ENCODE data around the gene CHN2. TPM values are rescaled to one million over a fixed set of nuclear protein-coding genes. Genes with fewer than 3 reads are reported as not detected.

CHN2 gene
- total RNA-seq, 1 donor from 2014 or later, result 11.0 TPM

DNA sequence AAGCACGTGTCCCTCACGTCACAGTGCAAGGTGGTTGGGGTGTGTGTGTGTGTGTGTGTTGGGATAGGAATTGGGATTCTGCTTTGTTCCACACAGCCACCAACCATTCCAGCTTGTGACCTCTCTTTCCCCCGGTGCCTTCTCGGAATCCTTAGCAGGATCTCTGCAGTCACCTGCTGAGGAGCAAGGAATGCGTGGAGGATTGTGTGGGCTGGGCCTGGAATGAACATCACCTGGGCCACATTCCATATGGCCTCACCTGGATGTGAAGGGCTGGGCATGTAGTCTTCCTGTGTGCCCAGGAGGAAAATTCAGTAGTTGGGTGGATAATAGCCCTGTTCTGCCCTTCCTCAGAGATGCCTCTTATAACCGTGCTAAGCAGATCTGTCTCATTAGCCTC is 113.8 kb downstream of the CHN2 start:
- no peak for DNase-seq (ENCODE audit: low spot score)

DNA sequence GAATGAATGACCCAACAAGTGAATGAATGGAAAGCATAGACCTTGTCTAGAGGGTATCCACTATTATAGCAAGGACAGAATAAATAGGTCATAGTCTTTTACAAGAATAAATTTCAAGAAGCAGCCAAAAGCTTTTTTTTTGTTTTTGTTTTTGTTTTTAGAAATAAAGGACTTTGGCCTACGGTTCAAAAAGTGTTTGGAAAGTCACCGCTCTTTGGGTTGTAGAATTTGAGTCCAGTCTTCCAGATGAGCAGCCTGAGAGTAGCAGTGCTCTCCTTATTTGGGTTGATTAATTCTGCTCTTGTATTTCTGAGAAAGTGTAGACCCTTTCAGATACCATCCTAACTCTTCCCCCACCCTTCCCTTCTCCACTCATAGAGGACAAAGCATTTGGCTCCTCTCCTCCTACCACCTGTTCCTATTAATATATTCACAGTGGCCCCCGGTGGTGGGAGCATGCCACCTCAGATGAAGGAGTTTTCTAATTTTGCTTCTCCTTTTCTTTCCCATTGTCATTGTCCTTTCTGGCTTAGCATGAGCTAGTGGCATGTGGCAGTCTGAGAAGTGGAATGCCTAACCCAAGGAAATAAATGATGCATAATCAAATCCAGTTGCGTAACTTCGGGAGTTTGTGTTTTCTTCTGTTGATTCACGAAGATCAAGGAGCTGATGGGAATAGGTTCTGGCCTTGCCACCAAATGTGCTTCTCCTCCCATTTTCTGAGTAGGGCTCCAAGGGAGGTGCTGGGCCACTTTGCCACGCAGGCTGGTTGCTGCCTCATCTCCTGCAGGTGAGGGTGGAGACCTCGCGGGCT is 114.7 kb downstream of the CHN2 start:
- DNase-seq (ENCODE audit: low spot score), result no peak

DNA sequence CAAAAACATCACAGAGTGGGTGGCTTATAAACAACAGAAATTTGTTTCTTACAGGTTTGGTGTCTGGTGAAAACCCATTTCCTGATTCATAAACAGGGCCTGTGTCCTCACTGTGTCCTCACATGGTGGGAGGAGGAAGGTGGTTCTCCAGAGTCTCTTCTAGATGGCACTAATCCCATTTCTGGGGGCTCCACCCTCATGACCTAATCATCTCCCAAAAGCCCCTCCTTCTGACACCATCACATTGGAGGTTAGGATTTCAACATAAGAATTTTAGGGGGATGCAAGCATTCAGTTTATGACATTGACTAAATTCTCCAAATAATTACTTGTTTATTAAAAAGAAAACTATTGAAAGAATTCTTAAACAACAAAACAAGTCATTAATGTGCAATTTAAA is 116.0 kb downstream of the CHN2 start:
- DNase-seq (ENCODE audit: low spot score), result no peak

DNA sequence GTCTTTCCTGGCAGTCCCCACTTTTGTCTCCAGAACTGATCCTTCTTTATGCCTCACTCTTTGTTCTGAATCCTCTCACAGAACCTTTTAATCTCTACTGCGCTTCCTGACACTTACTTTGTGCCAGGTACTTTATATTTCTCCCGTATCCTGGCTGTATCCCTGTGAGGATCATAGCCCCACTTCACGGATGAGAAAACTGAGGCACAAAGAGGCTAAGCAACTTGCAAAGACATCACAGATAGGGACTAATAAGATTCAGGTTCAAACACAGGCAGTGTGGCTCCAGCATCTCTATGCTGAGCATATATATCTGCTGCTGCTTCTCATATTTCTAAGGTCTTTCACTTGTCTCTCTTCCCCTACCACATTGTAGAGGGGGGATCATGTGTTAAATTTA is 116.7 kb downstream of the CHN2 start:
- DNase-seq (ENCODE audit: low spot score), result no peak

DNA sequence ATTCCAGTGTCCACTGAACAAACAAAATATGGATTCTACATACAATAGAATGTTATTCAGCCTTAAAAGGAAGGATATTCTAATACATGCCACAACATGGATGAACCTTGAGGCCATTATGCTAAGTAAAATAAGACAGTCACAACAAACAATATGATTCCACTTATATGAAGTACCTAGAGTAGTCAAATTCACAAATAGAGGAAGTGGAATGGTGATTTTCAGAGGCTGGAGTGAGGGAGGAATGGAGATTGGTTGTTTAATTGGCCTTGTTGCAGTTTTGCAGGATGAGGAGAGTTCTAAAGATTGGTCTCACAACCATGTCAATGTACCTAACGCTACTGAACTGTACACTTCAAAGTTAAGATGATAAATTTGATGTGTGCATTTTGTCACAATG is 119.6 kb downstream of the CHN2 start:
- no peak for DNase-seq (ENCODE audit: low spot score)

DNA sequence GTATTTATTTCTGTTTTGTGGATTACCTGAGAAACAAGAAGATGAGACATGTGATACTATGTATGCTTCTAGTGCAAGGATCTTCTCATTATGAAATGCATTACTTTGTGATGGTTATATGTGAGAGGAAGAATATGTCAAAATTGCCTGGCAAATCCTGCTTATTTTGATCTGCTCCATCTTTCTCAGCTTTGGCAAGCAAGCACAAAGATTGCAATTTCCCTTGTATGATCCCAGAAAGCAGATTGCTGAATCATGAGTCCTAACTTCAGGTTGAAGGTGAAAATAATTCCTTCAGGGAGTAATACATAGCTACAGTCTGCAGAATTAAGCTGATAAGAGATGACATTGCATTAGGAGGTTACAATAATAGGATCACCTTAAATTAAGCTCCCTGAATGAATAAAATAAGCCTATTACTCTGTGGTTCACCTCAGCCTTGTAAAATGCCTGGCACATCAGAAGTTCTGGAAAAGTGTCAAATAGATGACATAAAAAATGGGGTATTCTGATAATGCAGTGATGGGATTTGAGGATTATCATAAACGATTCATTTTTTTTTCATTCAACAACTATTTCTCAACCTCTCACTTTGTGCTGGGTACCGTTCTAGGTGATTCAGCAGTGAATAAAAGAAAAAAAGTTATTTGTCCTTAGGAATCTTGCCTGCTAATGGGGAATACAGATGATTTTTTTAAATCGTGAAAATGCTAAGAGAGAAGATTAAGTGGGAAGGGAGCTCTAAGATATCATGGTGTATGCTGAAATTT is 120.7 kb downstream of the CHN2 start:
- no peak for DNase-seq (ENCODE audit: low spot score)

DNA sequence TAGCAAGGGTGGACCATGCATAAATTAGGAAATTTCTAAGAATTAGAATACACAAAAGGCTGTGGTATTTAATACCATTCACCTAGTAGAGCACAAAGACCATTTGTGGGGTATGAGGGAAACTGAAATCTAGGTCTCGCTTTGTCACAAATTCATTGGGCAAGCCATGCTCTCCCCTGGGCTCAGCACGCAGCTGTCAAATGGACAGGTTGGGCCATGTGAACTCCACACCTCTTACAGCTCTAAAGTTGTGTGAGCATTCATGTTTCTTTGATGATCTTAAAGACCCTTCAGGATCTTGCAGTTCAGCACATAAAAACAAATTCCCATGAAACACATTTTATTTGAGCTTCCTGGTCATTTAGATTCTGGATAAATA is 121.3 kb downstream of the CHN2 start:
- DNase-seq (ENCODE audit: low spot score), result no peak

DNA sequence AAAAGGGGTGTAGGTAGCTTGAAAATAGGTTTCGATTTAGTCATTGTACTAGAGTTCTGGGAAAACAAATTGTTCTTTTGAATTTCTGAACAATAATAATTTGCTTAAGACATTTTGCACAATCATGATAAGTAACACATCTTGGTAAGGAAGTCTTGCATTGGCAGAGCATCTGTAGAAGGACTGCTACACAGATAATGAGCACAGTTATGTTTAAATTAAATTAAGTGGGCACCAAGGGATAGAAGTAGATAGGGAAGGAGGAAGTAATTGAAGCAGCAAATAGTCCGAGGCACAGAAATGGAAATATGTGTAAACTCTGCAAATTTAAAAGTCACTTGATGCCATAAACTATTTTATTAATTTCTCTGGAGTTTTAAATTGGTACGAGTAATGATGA is 122.4 kb downstream of the CHN2 start:
- DNase-seq (ENCODE audit: low spot score), result no peak

DNA sequence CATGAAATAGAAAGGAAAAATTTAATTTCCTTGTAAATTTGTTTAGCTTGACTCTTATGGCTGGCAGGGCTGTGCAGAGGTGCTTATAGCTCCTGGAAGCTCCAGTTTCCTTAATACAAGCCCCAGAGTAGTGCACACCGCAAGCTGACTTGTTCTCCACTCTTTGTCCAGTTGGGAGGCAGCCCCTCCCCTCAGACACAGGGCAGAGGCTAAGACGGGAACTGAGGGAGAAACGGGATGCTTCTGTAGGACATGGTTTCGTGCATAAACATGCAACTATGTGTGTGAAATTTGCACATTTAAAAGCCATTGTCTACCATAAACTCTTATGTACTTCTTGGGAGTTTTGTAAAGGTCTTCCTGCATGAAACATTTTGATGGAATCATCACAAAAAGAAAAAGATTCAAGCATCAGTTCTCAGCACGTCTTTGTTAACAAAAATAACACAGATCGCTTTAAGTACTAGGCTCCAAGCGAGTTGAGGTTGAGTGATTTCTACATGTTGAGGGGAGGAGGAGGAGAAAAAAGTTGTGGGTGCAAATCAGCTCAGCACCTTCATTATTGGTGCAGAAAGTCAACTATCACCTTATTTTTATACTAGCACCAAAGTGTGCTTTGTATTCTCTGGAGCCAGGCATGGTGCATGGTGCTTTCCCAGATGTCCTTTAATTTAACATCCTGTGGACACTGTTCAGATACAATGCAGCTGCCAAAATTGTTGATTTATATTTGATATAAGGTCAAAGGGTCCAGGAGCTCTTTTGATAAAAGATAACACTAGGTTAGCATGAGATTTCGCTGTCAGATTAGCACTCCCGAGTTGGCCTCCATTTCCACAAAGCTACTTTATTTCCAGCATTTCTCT is 124.5 kb downstream of the CHN2 start:
- no peak for DNase-seq (ENCODE audit: low spot score)

DNA sequence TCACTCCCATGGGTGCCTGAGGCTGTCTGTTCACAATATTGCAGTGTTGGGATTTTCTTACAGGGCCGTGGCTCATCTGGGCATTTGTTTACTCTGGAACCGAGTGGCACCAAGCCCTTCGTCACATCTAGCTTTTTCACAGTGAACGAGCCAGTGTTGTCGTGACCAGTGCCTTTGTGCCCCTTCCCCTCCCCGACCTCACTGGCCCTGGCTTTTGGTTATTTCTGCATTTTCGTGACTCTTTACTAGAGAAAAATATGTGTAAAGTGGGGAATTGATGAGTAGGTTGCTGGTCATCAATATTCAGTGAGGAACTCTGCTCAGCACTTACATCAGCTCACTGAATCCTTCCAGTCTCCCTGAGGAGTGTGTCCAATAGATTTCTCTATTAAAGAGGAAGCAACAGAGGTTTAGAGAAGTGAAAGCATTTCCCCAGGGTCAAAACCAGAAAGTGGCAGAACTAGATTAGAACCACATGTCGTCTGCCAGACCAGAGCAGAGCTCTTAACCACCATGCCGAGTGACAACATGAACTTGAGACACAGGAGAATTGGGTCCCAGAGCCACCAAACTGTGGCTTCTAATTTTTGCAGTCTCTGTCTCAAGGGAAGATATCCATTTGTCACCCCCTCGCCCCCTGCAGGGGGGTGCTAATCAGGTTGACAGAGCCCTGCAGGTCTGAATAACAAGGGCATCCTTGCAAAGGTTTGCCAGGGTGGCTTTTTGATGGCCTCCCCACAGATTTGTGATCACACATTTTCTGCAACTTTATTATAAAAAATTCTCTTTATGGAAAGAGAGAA is 125.3 kb downstream of the CHN2 start:
- no peak for DNase-seq (ENCODE audit: low spot score)

DNA sequence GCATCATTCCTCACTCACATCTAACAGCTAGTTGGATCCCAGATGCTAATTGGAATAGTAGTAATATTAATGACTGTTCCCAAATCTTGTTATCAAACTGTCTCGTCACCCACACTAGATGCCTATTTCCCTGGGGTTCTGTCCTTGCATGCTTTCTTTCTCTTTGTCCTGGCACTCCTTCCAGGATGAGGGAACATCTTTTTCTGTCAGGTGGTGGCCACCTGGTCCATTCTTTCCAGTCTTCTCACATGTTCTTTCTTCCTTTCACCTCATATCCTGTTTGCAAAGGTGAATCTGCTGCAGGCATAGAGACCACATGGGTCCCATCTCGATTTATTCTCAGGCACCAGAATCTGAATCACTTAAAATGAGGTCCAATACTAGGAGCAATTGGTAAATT is 126.0 kb downstream of the CHN2 start:
- DNase-seq (ENCODE audit: low spot score), result no peak

DNA sequence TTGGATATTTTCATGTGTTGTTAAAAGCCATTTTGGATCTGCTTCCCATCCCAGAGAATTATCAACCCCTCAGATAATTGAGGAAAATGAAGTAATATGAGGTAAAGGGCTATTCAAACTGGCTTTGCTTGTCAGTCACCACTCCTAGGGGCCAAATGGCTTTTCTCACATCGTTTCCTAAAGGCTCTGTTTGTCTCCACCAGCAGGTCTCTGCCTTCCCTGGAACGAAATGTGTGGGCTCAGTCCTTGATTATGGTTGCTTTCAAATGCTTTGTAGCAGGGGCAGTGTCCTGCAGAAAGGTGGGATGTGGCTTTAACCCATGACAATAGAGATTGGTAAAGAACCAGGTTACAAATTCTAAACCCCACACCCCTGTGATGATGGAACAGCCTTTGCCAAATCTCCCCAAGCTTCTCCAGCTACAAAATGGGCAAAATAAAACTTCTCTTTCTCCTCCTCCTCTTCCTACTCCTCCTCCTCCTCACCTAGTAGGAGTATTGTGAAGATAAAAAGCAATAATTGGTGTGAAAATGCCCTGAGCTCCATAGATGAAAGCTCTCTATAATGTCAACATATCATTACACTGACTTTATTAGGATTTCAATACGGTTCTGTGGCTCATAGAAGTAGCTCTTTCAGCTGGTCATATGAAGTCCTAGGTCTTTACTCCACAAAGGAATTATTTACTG is 127.6 kb downstream of the CHN2 start:
- no peak for DNase-seq (ENCODE audit: low spot score)

DNA sequence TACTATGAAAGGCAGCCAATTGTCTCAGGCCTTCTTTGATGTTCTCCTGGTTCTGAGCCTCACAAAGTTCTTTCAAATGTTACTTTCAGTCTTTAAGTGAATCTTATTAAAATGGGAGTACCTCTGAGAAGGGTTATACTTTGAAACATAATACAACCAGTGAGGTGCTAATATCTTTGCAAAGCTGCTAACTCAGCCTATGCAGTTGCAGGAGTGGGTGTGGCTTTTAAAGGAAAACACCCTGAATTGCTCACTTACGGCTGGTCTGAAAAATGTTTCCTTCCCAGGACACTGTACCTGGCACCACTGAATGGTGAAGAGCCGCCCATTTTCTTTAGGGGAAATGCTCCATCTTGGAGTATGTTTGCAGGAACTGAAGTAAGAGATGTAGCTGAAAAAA is 130.9 kb downstream of the CHN2 start:
- no peak for DNase-seq (ENCODE audit: low spot score)

DNA sequence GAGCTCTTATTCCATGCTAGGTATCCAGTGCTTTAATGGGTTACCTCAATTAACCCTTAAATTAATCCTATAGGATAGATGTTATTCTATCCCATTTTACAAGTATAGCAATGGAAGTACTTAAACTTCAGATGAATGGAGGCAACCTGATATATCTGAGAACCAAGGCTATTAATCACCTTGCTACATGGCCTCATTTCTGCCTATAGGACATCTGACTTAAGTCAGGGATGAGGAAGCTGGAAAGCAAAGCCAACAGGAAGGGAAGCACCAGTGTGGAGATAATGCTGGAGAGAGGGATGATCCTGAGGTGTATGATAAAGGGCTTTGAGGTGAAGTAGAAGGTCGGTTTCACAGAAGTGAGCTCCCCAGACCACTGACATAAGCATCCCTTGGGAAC is 132.3 kb downstream of the CHN2 start:
- no peak for DNase-seq (ENCODE audit: low spot score)

DNA sequence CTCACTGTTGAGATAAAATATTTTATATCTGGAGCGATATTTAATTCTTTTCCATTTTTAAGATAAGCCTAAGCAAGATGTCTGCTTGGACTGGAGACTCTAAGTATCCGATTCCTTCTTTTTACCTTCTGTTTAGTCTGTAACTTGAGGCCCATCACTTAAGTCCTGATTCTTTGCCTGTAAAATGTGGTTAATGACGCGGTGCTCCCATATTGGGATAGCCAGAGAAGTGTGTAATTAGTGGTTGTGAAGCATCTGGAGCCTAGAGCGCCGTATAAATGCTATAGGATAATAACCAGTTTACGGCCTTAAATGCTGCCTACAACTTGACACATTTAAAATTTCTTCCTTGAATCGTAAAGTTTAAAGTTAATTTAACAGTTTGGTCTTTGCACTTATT is 132.9 kb downstream of the CHN2 start:
- no peak for DNase-seq (ENCODE audit: low spot score)

DNA sequence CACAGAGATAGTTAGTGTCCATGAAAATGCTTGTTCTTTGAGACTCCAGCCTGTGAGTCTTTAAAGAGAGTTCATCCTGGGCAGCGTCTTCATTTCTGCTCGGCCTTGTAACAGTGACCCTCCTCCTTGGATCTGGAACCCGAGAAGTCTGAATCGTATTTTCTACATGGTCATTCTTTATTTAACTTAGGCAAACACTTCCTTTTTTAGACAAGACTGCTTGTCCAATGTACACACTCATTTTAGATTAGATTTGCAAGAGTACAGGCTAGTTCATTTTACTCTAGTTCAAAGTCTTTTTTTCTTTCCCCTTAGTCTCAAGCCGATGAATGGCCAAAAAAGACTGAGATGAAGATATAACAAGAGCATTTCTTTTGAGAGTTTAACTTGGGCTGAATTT is 133.5 kb downstream of the CHN2 start:
- DNase-seq (ENCODE audit: low spot score), result no peak

DNA sequence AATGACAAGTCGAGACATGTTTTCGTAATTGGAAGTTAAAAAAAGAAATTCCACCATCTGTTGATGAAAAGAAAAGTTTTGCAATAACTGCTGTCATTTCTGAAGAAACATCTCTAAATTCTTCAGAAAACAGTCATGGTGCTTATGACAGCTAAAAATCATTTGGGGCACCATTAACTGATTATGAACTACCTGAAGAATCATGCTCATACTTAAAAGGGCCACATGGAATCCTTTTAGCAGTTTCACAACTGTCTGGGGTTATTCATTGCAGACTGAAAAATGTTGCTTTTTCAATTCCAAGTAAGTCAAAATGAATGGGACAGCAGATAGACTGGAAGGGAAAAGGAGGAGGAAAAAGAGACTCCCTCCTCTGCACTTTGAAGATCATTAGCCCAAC is 134.2 kb downstream of the CHN2 start:
- no peak for DNase-seq (ENCODE audit: low spot score)

DNA sequence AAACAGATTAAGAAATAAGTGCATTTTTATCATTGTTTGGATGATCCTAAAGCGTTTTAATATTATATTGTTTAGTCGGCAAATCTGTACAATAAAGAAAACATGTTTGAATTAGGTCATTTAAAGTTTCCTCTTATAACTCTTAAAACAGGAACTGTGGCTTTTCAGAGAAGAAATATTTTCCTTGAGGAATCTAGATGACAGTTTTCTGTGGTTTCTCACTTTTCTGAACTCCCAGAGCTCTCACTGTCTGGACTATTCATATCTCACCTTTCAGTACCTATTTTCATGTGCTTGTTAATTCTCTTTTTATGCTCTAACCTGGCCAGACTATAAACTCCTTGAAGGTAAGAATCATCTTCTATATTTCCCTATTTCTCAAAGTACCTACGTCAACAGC is 135.1 kb downstream of the CHN2 start:
- DNase-seq (ENCODE audit: low spot score), result no peak

DNA sequence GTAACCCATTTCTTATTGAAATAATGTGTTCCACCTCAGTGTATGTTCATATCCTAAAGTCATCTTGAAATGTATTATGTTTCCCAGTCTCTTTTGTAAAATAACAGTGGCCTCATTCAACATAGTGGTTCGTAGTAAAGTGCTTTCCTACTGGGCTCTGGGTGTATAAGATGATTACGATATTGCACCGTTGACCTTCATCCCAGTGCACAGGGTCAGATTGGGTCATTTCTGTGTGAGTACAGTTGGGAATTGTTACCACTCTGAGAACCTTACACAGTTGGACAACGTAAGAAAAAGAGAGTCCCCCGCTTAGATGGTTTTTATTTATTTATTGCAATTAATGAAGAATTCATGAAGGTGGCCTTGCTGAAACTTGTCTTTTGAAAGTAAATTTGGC is 135.6 kb downstream of the CHN2 start:
- no peak for DNase-seq (ENCODE audit: low spot score)

DNA sequence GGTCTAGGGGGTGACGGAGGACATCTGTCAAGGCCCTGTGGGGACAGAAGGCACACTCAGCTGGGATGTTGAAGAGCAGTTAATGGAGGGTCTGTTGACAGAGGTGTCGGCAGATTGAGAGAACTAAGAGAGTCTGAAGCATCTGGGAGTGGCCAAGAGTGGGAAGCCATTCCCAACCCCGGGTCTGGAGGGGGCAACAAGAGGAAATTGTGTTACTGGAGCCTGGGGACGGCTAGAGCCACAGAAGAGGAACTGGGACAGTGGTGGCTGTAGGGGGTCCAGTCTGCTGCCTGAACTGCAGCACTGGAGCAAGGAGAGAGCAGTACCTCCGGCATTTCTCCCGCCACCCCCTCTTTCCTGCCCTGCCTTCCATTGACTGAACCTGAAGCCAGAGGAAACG is 136.6 kb downstream of the CHN2 start:
- no peak for DNase-seq (ENCODE audit: low spot score)
